Measurements from ENCODE around the gene LRMDA. TPM values are rescaled to one million over a fixed set of nuclear protein-coding genes. Genes with fewer than 3 reads are reported as not detected.

Gene LRMDA
- total and polyA plus RNA-seq, 2 of the 8 experiments (the other 6 are each of a cell fraction or from before 2014, with no cell fraction given): 0.86 to 2.8 TPM

DNA sequence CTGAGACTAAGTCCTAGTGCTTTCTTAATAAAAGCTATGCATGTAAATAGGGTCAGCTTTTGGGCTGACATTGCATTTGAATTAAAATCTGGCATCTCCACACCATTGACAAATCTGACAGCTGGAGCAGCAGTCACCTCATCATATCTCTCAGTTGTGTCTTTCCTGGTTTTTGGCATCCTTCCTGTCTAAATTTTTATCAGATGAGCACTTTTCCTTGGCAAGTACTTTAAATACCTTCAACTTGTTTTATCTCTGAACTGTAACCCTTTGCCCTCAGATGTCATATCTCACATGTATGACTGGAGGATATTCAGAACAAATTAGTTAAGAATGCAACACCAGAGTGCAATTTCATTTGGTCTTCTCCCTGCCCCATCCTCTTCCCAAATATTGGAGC, 1066.2 kb downstream of the LRMDA start:
- no peak overlapping the region for H3K4me2 ChIP-seq (ENCODE audit: insufficient read depth in 1 of 2, low read depth in 2 of 2, low read length in 2 of 2)
- no peak overlapping the region for H3K27ac ChIP-seq (ENCODE audit: low read depth, low read length)
- H3K9me3 ChIP-seq (ENCODE audit: insufficient read depth in 2 of 2, low read depth in 1 of 2, low read length in 1 of 2): 0 out of 4 replicates have a peak, but pooled peaks cover 0 to 5% of the 10 kb centered on the region in 2 experiments
- H3K23ac ChIP-seq (ENCODE audit: insufficient read length): no peak overlapping the region
- no peaks in the 10 kb centered on the region for H3K27me3 ChIP-seq (replicated peaks in 1 of 4; ENCODE audit: control insufficient read depth in 3 of 4, extremely low read depth in 1 of 4, insufficient read depth in 3 of 4, low read length in 3 of 4)
- H3K23me2 ChIP-seq (ENCODE audit: low read depth, low read length): no peaks in the 10 kb centered on the region
- CTCF ChIA-PET (ENCODE audit: partially characterized antibody): no interaction called here
- no peak overlapping the region for H3K14ac ChIP-seq (ENCODE audit: insufficient read length)
- H2AK5ac ChIP-seq (ENCODE audit: low read depth, low read length): no peak overlapping the region
- no peak overlapping the region for H4K5ac ChIP-seq (ENCODE audit: insufficient read length, low read depth, low read length)
- no peak overlapping the region for H2AFZ ChIP-seq (ENCODE audit: low read length)
- no peaks in the 10 kb centered on the region for H3K79me1 ChIP-seq (ENCODE audit: low read depth, low read length)
- TF ChIP-seq SIX5 (IDR thresholded peaks at IDR 0.05; ENCODE audit: low read depth, low read length) (no peak), CTBP2 (IDR thresholded peaks at IDR 0.05; ENCODE audit: borderline replicate concordance, insufficient read depth, insufficient read length, low read length) (no peak), MAFK (IDR thresholded peaks at IDR 0.05; ENCODE audit: low read depth, low read length) (no peak), BRCA1 (IDR thresholded peaks at IDR 0.05; ENCODE audit: low read depth, low read length) (no peak), JUND (IDR thresholded peaks at IDR 0.05; ENCODE audit: low read length) (no peak), FOSL1 (IDR thresholded peaks at IDR 0.05; ENCODE audit: insufficient read depth, low read depth, low read length) (no peak), EGR1 (IDR thresholded peaks at IDR 0.05; ENCODE audit: borderline replicate concordance, low read depth, low read length) (no peak), POLR2AphosphoS5 (IDR thresholded peaks at IDR 0.05; ENCODE audit: low read depth, low read length) (no peak), JUN (IDR thresholded peaks at IDR 0.05; ENCODE audit: low read depth, low read length) (no peak), EP300 (IDR thresholded peaks at IDR 0.05; ENCODE audit: borderline replicate concordance in 1 of 2, low read depth in 2 of 2, low read length in 2 of 2) (no peak), RNF2 (IDR thresholded peaks at IDR 0.05; ENCODE audit: borderline replicate concordance, low read depth, low read length, missing control alignments, poor library complexity, severe bottlenecking) (no peak), TAF1 (IDR thresholded peaks at IDR 0.05; ENCODE audit: low read depth, low read length) (no peak), CHD2 (IDR thresholded peaks at IDR 0.05; ENCODE audit: low read length) (no peak), NANOG (IDR thresholded peaks at IDR 0.05; ENCODE audit: insufficient read depth, low read depth, low read length, poor library complexity, severe bottlenecking) (no peak), BCL11A (IDR thresholded peaks at IDR 0.05; ENCODE audit: low read depth in 2 of 2, low read length in 2 of 2) (no peak)
- H3K4ac ChIP-seq (replicated peaks; ENCODE audit: insufficient read length, low read depth, low read length): no peak overlapping the region
- no peaks in the 10 kb centered on the region for H3K4me1 ChIP-seq (replicated peaks in 1 of 4; ENCODE audit: control insufficient read depth in 3 of 4, insufficient read depth in 4 of 4, low read length in 3 of 4)
- no peak for DNase-seq (ENCODE audit: low read depth in 1 of 2, low spot score in 2 of 2)
- no peaks in the 10 kb centered on the region for H3K79me2 ChIP-seq (ENCODE audit: control insufficient read depth in 1 of 2, insufficient read depth in 2 of 2, low read length in 2 of 2)
- no peak overlapping the region for H4K91ac ChIP-seq (replicated peaks; ENCODE audit: insufficient read length, low read length)
- no peak overlapping the region for H3K18ac ChIP-seq (ENCODE audit: extremely low read depth, low read length)
- POLR2A ChIA-PET (ENCODE audit: partially characterized antibody): no interaction called here
- H3K36me3 ChIP-seq (ENCODE audit: control insufficient read depth in 2 of 4, insufficient read depth in 4 of 4, low read length in 3 of 4): no peaks in the 10 kb centered on the region
- H4K20me1 ChIP-seq (replicated peaks in 1 of 2; ENCODE audit: control insufficient read depth in 1 of 2, insufficient read depth in 2 of 2, low read length in 2 of 2): no peaks in the 10 kb centered on the region
- no peak overlapping the region for H3K9ac ChIP-seq (replicated peaks in 1 of 4; ENCODE audit: extremely low read depth in 1 of 4, low read depth in 3 of 4, low read length in 3 of 4)
- H3K56ac ChIP-seq (replicated peaks; ENCODE audit: insufficient read length, low read depth, low read length): no peak overlapping the region
- no peak overlapping the region for H4K8ac ChIP-seq (ENCODE audit: extremely low read depth, insufficient read depth, low read length)
- no peak overlapping the region for H2BK12ac ChIP-seq (ENCODE audit: low read depth, low read length)
- H2BK5ac ChIP-seq (ENCODE audit: low read depth, low read length): no peak overlapping the region
- no peak overlapping the region for H2BK15ac ChIP-seq (ENCODE audit: low read length)
- no peak for FAIRE-seq
- H2BK20ac ChIP-seq (ENCODE audit: low read length): no peak overlapping the region
- H2BK120ac ChIP-seq (replicated peaks; ENCODE audit: low read depth, low read length): no peak overlapping the region
- no peak overlapping the region for H3K4me3 ChIP-seq (ENCODE audit: extremely low read depth in 1 of 4, insufficient read depth in 2 of 4, low read depth in 3 of 4, low read length in 4 of 4)
